Hepatocyte (in vitro differentiated cells): ENCODE results near the gene CDK15. TPM values are rescaled to one million over a fixed set of nuclear protein-coding genes. Genes with fewer than 3 reads are reported as not detected.

Experiments used
- DNase-seq: peaks from one replicate; pipeline ENCODE4 v3.0.0-alpha.2; 2016; ENCODE audit warnings: low spot score
- H2AFZ ChIP-seq: fragments of 200-600 bp; sonication (generic); 2 replicates; pipeline ENCODE4 v1.6.0; 2016; ENCODE audit warnings: antibody characterized with exemption, mild to moderate bottlenecking
- H3K27ac ChIP-seq: fragments of 200-600 bp; sonication (generic); 2 replicates; pipeline ENCODE4 v1.5.1; 2016; ENCODE audit warnings: mild to moderate bottlenecking
- H3K27me3 ChIP-seq: fragments of 200-600 bp; sonication (generic); 2 replicates; pipeline ENCODE4 v1.6.1; 2016
- H3K36me3 ChIP-seq: fragments of 200-600 bp; sonication (generic); replicated peaks from 2 replicates; pipeline ENCODE4 v1.5.1; 2016; ENCODE audit warnings: low read depth; ENCODE audit not compliant: insufficient read depth
- H3K4me1 ChIP-seq: fragments of 200-600 bp; sonication (generic); 2 replicates; pipeline ENCODE4 v1.5.1; 2016; ENCODE audit warnings: mild to moderate bottlenecking, moderate library complexity; ENCODE audit not compliant: insufficient read depth
- H3K4me2 ChIP-seq: fragments of 200-600 bp; sonication (generic); 2 replicates; pipeline ENCODE4 v1.6.0; 2016
- H3K4me3 ChIP-seq: fragments of 200-600 bp; sonication (generic); 2 replicates; pipeline ENCODE4 v1.5.1; 2016; ENCODE audit warnings: mild to moderate bottlenecking
- H3K79me2 ChIP-seq: fragments of 200-600 bp; sonication (generic); 2 replicates; pipeline ENCODE4 v1.6.0; 2017; ENCODE audit warnings: mild to moderate bottlenecking
- H3K9me2 ChIP-seq: fragments of 200-600 bp; sonication (generic); replicated peaks from 2 replicates; pipeline ENCODE4 v1.6.0; 2017; ENCODE audit warnings: mild to moderate bottlenecking; ENCODE audit not compliant: insufficient read depth
- H3K9me3 ChIP-seq: fragments of 200-600 bp; sonication (generic); 2 replicates; pipeline ENCODE4 v1.5.1; 2016; ENCODE audit warnings: low read depth, mild to moderate bottlenecking
- H4K20me1 ChIP-seq: fragments of 200-600 bp; sonication (generic); 2 replicates; pipeline ENCODE4 v1.6.0; 2016; ENCODE audit warnings: mild to moderate bottlenecking; ENCODE audit not compliant: insufficient read depth, poor library complexity, severe bottlenecking
- CTCF ChIP-seq: fragments of 200-600 bp; sonication (generic); IDR thresholded peaks from 2 replicates; pipeline ENCODE4 v1.5.1; 2016; ENCODE audit warnings: antibody characterized with exemption, mild to moderate bottlenecking; ENCODE audit not compliant: poor library complexity
- EZH2 ChIP-seq: fragments of 200-600 bp; sonication (generic); IDR thresholded peaks from 2 replicates; pipeline ENCODE4 v1.6.1; 2016; ENCODE audit warnings: antibody characterized with exemption, mild to moderate bottlenecking, borderline replicate concordance
- EZH2phosphoT487 ChIP-seq: fragments of 200-600 bp; sonication (generic); IDR thresholded peaks from one replicate; pipeline ENCODE4 v1.6.1; 2018; ENCODE audit warnings: antibody characterized with exemption, mild to moderate bottlenecking, low read depth, moderate library complexity; ENCODE audit not compliant: unreplicated experiment, severe bottlenecking
- WGBS: methylation state at CpG from one replicate; pipeline ENCODE4 v1.1.6; 2016; ENCODE audit warnings: low lambda C conversion rate; ENCODE audit errors: missing lambda C conversion rate; 5-methylcytosine and 5-hydroxymethylcytosine counted together
- polyA plus RNA-seq: library from polyadenylated mRNA; unstranded; fragments of >200 nt; fragmentation: Nextera tagmentation; extraction: Ambion mirVana; gene quantifications from 2 replicates; pipeline ENCODE4 v1.2.1, GENCODE V29; 2016
- total RNA-seq: library from RNA; depleted of rRNA; stranded (reverse); fragments of >200 nt; gene quantifications from 2 replicates; pipeline ENCODE4 v1.2.3, GENCODE V29; 2014

The CDK15 gene
- total and polyA plus RNA-seq, 2 experiments from 2014 or later: 0.17 to 4.0 TPM

GRCh38 chr2:201779901-201780673 is 26.2 kb upstream of the CDK15 start:
- no peaks in the 10 kb centered on the region for H3K9me2 ChIP-seq
- no peaks in the 10 kb centered on the region for H4K20me1 ChIP-seq
- DNase-seq: peak; percentile 13
- no peaks in the 10 kb centered on the region for H3K27me3 ChIP-seq
- peaks cover 43% of the 10 kb centered on the region for H3K4me1 ChIP-seq
- H3K4me2 ChIP-seq: peak overlapping the region; percentile 82
- no peaks in the 10 kb centered on the region for H3K9me3 ChIP-seq
- peak overlapping the region; percentile 54 for H3K4me3 ChIP-seq
- no peaks in the 10 kb centered on the region for H3K36me3 ChIP-seq
- TF ChIP-seq EZH2 (no peak), CTCF (no peak), EZH2phosphoT487 (no peak)
- H3K79me2 ChIP-seq: peaks cover 52% of the 10 kb centered on the region
- H2AFZ ChIP-seq: peak overlapping the region; percentile 72
- WGBS: 2% methylated on average over 22 of the region's 22 CpGs
- H3K27ac ChIP-seq: peak overlapping the region; percentile 68

- TF ChIP-seq CTCF (no peak), EZH2phosphoT487 (no peak), EZH2 (no peak)
- peak within 1 kb of the TSS; percentile 54 for H3K4me3 ChIP-seq
- peak within 1 kb of the TSS; percentile 72 for H2AFZ ChIP-seq
These were observed 25.5 kb upstream of the CDK15 start, which contains the start of gene ALS2 for GRCh38 chr2:201780674-201781493. Gene ALS2, minus strand, starts transcription at chr2:201780933. Its CDS starts 12,048 bp downstream, at chr2:201768885.

GRCh38 chr2:201781557-201782051 is 24.7 kb upstream of the CDK15 start:
- Histone ChIP-seq H3K4me3 (peak overlapping the region; percentile 54), H3K27me3 (no peaks in the 10 kb centered on the region), H4K20me1 (no peaks in the 10 kb centered on the region), H3K79me2 (peaks cover 37% of the 10 kb centered on the region), H3K9me3 (no peaks in the 10 kb centered on the region), H3K4me2 (peak overlapping the region; percentile 85), H3K9me2 (no peaks in the 10 kb centered on the region), H3K27ac (peak overlapping the region; percentile 68), H3K36me3 (no peaks in the 10 kb centered on the region), H3K4me1 (peaks cover 30% of the 10 kb centered on the region), H2AFZ (peak overlapping the region; percentile 72)
- 18% methylated on average over 15 of the region's 15 CpGs for WGBS
- DNase-seq: no peak
- TF ChIP-seq EZH2phosphoT487 (no peak), EZH2 (no peak)

More at GRCh38 chr2:201780674-201781493, 25.5 kb upstream of the CDK15 start, which contains the start of gene ALS2:
- H3K79me2 ChIP-seq: peaks cover 44% of the 10 kb centered on the region
- H3K27me3 ChIP-seq: no peaks in the 10 kb centered on the region
- peaks cover 35% of the 10 kb centered on the region for H3K4me1 ChIP-seq
- no peaks in the 10 kb centered on the region for H3K9me2 ChIP-seq
- no peaks in the 10 kb centered on the region for H4K20me1 ChIP-seq
- WGBS: 1% methylated on average over 59 of the region's 60 CpGs
- DNase-seq: peak; percentile 97
- H3K4me2 ChIP-seq: peak within 1 kb of the TSS; percentile 85
- no peaks in the 10 kb centered on the region for H3K9me3 ChIP-seq
- peak within 1 kb of the TSS; percentile 68 for H3K27ac ChIP-seq
- no peaks in the 10 kb centered on the region for H3K36me3 ChIP-seq
